HCT116 (cell line): ENCODE results near the gene RPS27L. TPM values are rescaled to one million over a fixed set of nuclear protein-coding genes. Genes with fewer than 3 reads are reported as not detected.

ENCODE experiments used
- ATAC-seq: fragments of 200-7000 bp; cut with Tn5 transposase; 2 replicates; pipeline ENCODE4 v1.9.1; 2020; ENCODE audit warnings: mild to moderate bottlenecking, moderate library complexity
- BruUV-seq: library from RNA; stranded (reverse); fragments of 400-500 nt; replicated peaks from 2 replicates; lab custom pipeline; 2021; lab: Mats Ljungman, UMichigan
- CTCF ChIA-PET: fragments of 300-600 bp; sonication (Branson Sonifier 250); formaldehyde crosslinking; loops from one replicate; lab custom pipeline; 2021; ENCODE audit warnings: antibody characterized with exemption; lab: Charles Lee
- POLR2A ChIA-PET: fragments of 300-600, 350-600 bp; sonication (Branson Sonifier 250); formaldehyde crosslinking; loops from one replicate; lab custom pipeline; 2021; ENCODE audit warnings: antibody characterized with exemption; lab: Charles Lee
- RAD21 ChIA-PET, 2 experiments: fragments of 300-600 bp; sonication (Branson Sonifier 250); formaldehyde crosslinking; loops; one replicate each; lab custom pipeline; 2023; ENCODE audit warnings: low total read pairs in 2 of 2; ENCODE audit not compliant: uncharacterized antibody in 2 of 2, unreplicated experiment in 2 of 2, low non-redundant PET in 1 of 2; lab: Charles Lee
- DNase-seq: peaks from one replicate; pipeline ENCODE4 v3.0.0-alpha.2; 2010; ENCODE audit warnings: low read depth, low spot score
- H2AFZ ChIP-seq: fragments of 200-600 bp; shearing (Covaris generic), sonication (generic); 2 replicates; pipeline ENCODE4 v1.6.1; 2017; ENCODE audit warnings: low read depth, mixed run types, mixed read lengths, antibody characterized with exemption, low read length; ENCODE audit not compliant: poor library complexity, severe bottlenecking
- H3K27ac ChIP-seq: 2 replicates; pipeline ENCODE4 v1.5.1; 2012; ENCODE audit warnings: low read depth, low read length
- H3K27me3 ChIP-seq: fragments of 200-600 bp; sonication (generic); 2 replicates; pipeline ENCODE4 v1.6.1; 2016; ENCODE audit warnings: mixed run types, low read length, mixed read lengths; ENCODE audit not compliant: insufficient read depth
- H3K36me3 ChIP-seq, 2 experiments: fragments of 200-500 bp in 1 of 2; fragments of 200-600 bp in 1 of 2; sonication (Bioruptor generic) in 1 of 2; sonication (generic) in 1 of 2; 2 replicates each; pipeline versions ENCODE4 v1.5.1 to v1.6.1; 2014 to 2016; ENCODE audit warnings: low read length in 2 of 2, inconsistent platforms in 1 of 2, mixed read lengths in 1 of 2, mixed run types in 1 of 2; ENCODE audit not compliant: insufficient read depth in 2 of 2, control insufficient read depth in 1 of 2
- H3K4me1 ChIP-seq, 2 experiments: fragments of 200-600 bp in 1 of 2; sonication (generic) in 1 of 2; 2 replicates each; pipeline versions ENCODE4 v1.5.1 to v1.6.1; 2012 to 2017; ENCODE audit warnings: low read length in 2 of 2, inconsistent platforms in 1 of 2, mild to moderate bottlenecking in 1 of 2, mixed read lengths in 1 of 2, mixed run types in 1 of 2, moderate library complexity in 1 of 2; ENCODE audit not compliant: insufficient read depth in 2 of 2, control insufficient read depth in 1 of 2
- H3K4me2 ChIP-seq: fragments of 200-600 bp; sonication (generic); 2 replicates; pipeline ENCODE4 v1.6.1; 2017; ENCODE audit warnings: mixed run types, low read length, mixed read lengths
- H3K4me3 ChIP-seq, 2 experiments: fragments of 200-600 bp in 1 of 2; sonication (generic) in 1 of 2; replicated peaks in 1 of 2; 2 replicates each; pipeline ENCODE4 v1.5.1; 2011 to 2016; ENCODE audit warnings: low read length in 2 of 2, control low read depth in 1 of 2, low read depth in 1 of 2, mild to moderate bottlenecking in 1 of 2, mixed read lengths in 1 of 2, mixed run types in 1 of 2
- H3K79me2 ChIP-seq: fragments of 200-600 bp; sonication (generic); 2 replicates; pipeline ENCODE4 v1.6.1; 2017; ENCODE audit warnings: mild to moderate bottlenecking, mixed run types, low read length, moderate library complexity, mixed read lengths; ENCODE audit not compliant: insufficient read depth
- H3K9ac ChIP-seq: fragments of 200-600 bp; sonication (generic); 2 replicates; pipeline ENCODE4 v1.6.1; 2016; ENCODE audit warnings: low read length, mixed read lengths
- H3K9me2 ChIP-seq: fragments of 200-600 bp; sonication (generic), shearing (Covaris generic); 2 replicates; pipeline ENCODE4 v1.6.1; 2017; ENCODE audit warnings: mixed run types, mild to moderate bottlenecking, moderate library complexity; ENCODE audit not compliant: insufficient read depth
- H3K9me3 ChIP-seq, 2 experiments: fragments of 200-500 bp in 1 of 2; fragments of 200-600 bp in 1 of 2; sonication (Bioruptor generic) in 1 of 2; sonication (generic) in 1 of 2; 2 replicates each; pipeline ENCODE4 v1.6.1; 2014 to 2017; ENCODE audit warnings: low read length in 2 of 2, mixed read lengths in 2 of 2, inconsistent platforms in 1 of 2, low read depth in 1 of 2, mild to moderate bottlenecking in 1 of 2, mixed run types in 1 of 2, moderate library complexity in 1 of 2; ENCODE audit not compliant: control insufficient read depth in 1 of 2, insufficient read depth in 1 of 2
- H4K20me1 ChIP-seq: fragments of 200-600 bp; sonication (generic), shearing (Covaris generic); 2 replicates; pipeline ENCODE4 v1.6.1; 2017; ENCODE audit warnings: mixed run types, mild to moderate bottlenecking, moderate library complexity; ENCODE audit not compliant: insufficient read depth
- EGR1 ChIP-seq: IDR thresholded peaks from 2 replicates; pipeline ENCODE4 v1.6.1; 2012; ENCODE audit warnings: low read depth
- FOSL1 ChIP-seq: IDR thresholded peaks from 2 replicates; pipeline ENCODE4 v1.6.1; 2012; ENCODE audit warnings: low read depth
- POLR2AphosphoS5 ChIP-seq: IDR thresholded peaks from 2 replicates; pipeline ENCODE4 v1.6.1; 2011; ENCODE audit warnings: mild to moderate bottlenecking, low read depth, low read length, moderate library complexity
- RAD21 ChIP-seq: IDR thresholded peaks from 2 replicates; pipeline ENCODE4 v1.6.1; 2012; ENCODE audit warnings: low read depth, mild to moderate bottlenecking
- SRF ChIP-seq: IDR thresholded peaks from 2 replicates; pipeline ENCODE4 v1.6.1; 2012; ENCODE audit warnings: low read depth
- TCF7L2 ChIP-seq: IDR thresholded peaks from 2 replicates; pipeline ENCODE4 v1.7.0; 2011; ENCODE audit warnings: borderline replicate concordance, inconsistent platforms; ENCODE audit not compliant: insufficient read depth, insufficient read length; ENCODE audit errors: extremely low read depth
- YY1 ChIP-seq: IDR thresholded peaks from 2 replicates; pipeline ENCODE4 v1.6.1; 2011; ENCODE audit warnings: low read length, low read depth, moderate library complexity, mild to moderate bottlenecking; ENCODE audit not compliant: insufficient replicate concordance; ENCODE audit errors: extremely low read depth
- ZBTB33 ChIP-seq: IDR thresholded peaks from 2 replicates; pipeline ENCODE4 v1.6.1; 2011; ENCODE audit warnings: mild to moderate bottlenecking, low read length, moderate library complexity; ENCODE audit not compliant: insufficient replicate concordance; ENCODE audit errors: extremely low read depth
- ZNF274 ChIP-seq: fragments of 200-500 bp; sonication (Bioruptor generic); IDR thresholded peaks from 2 replicates; pipeline ENCODE4 v1.6.1; 2014; ENCODE audit warnings: mild to moderate bottlenecking, low read depth, low read length, inconsistent platforms
- intact Hi-C: fragments of 100-400 bp; cut with micrococcal nuclease; formaldehyde crosslinking; loops from 2 replicates; pipeline ENCODE4 v1.10.0; 2022
- total RNA-seq: library from RNA; stranded (reverse); gene quantifications from one replicate; pipeline ENCODE4 v1.2.1, GENCODE V29; 2021; ENCODE audit not compliant: unreplicated experiment

Gene RPS27L
- total RNA-seq, 1 experiment from 2014 or later = 139 TPM

- Histone ChIP-seq H3K9me3 (no peaks in the 10 kb centered on the region), H3K27ac (no peak overlapping the region), H2AFZ (no peak overlapping the region), H4K20me1 (no peaks in the 10 kb centered on the region), H3K9ac (no peak overlapping the region), H3K79me2 (no peaks in the 10 kb centered on the region), H3K4me1 (peaks cover 0 to 6% of the 10 kb centered on the region in 2 experiments; a peak in 2 of 4 replicates), H3K4me3 (no peak overlapping the region), H3K9me2 (no peaks in the 10 kb centered on the region), H3K27me3 (no peaks in the 10 kb centered on the region), H3K4me2 (no peak overlapping the region), H3K36me3 (peaks cover 3% of the 10 kb centered on the region in 2 experiments; a peak in 2 of 4 replicates)
- POLR2A ChIA-PET = no interaction called here
- no TSS peak for BruUV-seq
- CTCF ChIA-PET = no interaction called here
- no peak for ATAC-seq
- TF ChIP-seq ZBTB33 (no peak), POLR2AphosphoS5 (no peak), YY1 (no peak), EGR1 (no peak), TCF7L2 (no peak), RAD21 (no peak), ZNF274 (no peak), FOSL1 (no peak), SRF (no peak)
- TF ChIP-seq, all 23 proteins: peak for 0
- DNase-seq = no peak
- intact Hi-C loops = no loop called here
- RAD21 ChIA-PET = no interaction called here
These were observed 30.6 kb downstream of the RPS27L start for GRCh38 chr15:63126726-63127125.
